WTC11 (cell line): ENCODE measurements around the gene TP53BP1. TPM values are rescaled to one million over a fixed set of nuclear protein-coding genes. Genes with fewer than 3 reads are reported as not detected.

Experiments
- ATAC-seq: fragments of 200-7000 bp; cut with Tn5 transposase; 2 replicates; pipeline ENCODE4 v1.10.0; 2021; ENCODE audit warnings: mild to moderate bottlenecking, moderate library complexity
- CTCF ChIA-PET: fragments of 300-600 bp; sonication (Branson Sonifier 250); formaldehyde crosslinking; loops from one replicate; lab custom pipeline; 2021; ENCODE audit warnings: antibody characterized with exemption; lab: Charles Lee
- POLR2A ChIA-PET: fragments of 350-600 bp; sonication (Branson Sonifier 250); formaldehyde crosslinking; loops from one replicate; lab custom pipeline; 2021; ENCODE audit warnings: antibody characterized with exemption; lab: Charles Lee
- DNase-seq: peaks from one replicate; pipeline ENCODE4 v3.0.0; 2021; ENCODE audit warnings: low spot score
- H3K27ac Mint-ChIP-seq: 2 replicates; pipeline ENCODE4 v1.8.0; 2021; ENCODE audit warnings: mixed read lengths
- H3K27me3 Mint-ChIP-seq: 2 replicates; pipeline ENCODE4 v1.8.0; 2021; ENCODE audit warnings: low read depth, mild to moderate bottlenecking, moderate library complexity, mixed read lengths
- H3K36me3 Mint-ChIP-seq: 2 replicates; pipeline ENCODE4 v1.8.0; 2021; ENCODE audit warnings: mixed read lengths
- H3K4me1 Mint-ChIP-seq: 2 replicates; pipeline ENCODE4 v1.8.0; 2022; ENCODE audit warnings: mixed read lengths
- H3K4me3 Mint-ChIP-seq: 2 replicates; pipeline ENCODE4 v1.8.0; 2021; ENCODE audit warnings: mild to moderate bottlenecking, moderate library complexity, mixed read lengths
- H3K9me3 Mint-ChIP-seq: 2 replicates; pipeline ENCODE4 v1.8.0; 2021; ENCODE audit warnings: mixed read lengths
- ATF3 ChIP-seq: sonication (generic); formaldehyde crosslinking; conservative IDR thresholded peaks from 2 replicates; pipeline ENCODE4 v1.8.1; 2022; ENCODE audit warnings: mild to moderate bottlenecking, missing genetic modification reagents
- ATF6 ChIP-seq: sonication (generic); formaldehyde crosslinking; IDR thresholded peaks from 2 replicates; pipeline ENCODE4 v1.8.1; 2023; ENCODE audit warnings: mild to moderate bottlenecking, missing genetic modification reagents
- CREM ChIP-seq: sonication (generic); formaldehyde crosslinking; IDR thresholded peaks from 2 replicates; pipeline ENCODE4 v1.8.1; 2022; ENCODE audit warnings: mild to moderate bottlenecking, missing genetic modification reagents, moderate library complexity
- EMX1 ChIP-seq: fragments of 250-450 bp; sonication (Bioruptor Pico); IDR thresholded peaks from 2 replicates; pipeline ENCODE4 v1.8.0; 2021; ENCODE audit warnings: mild to moderate bottlenecking
- GABPB1 ChIP-seq: sonication (generic); formaldehyde crosslinking; IDR thresholded peaks from 2 replicates; pipeline ENCODE4 v1.8.1; 2023; ENCODE audit warnings: mild to moderate bottlenecking, missing genetic modification reagents
- GTF2I ChIP-seq: fragments of 250-450 bp; sonication (Bioruptor Pico); conservative IDR thresholded peaks from 2 replicates; pipeline ENCODE4 v1.4.0; 2021; ENCODE audit warnings: mild to moderate bottlenecking
- HMGXB4 ChIP-seq: sonication (generic); formaldehyde crosslinking; IDR thresholded peaks from 2 replicates; pipeline ENCODE4 v1.8.1; 2023; ENCODE audit warnings: mild to moderate bottlenecking, moderate library complexity, missing genetic modification reagents
- MYBL2 ChIP-seq: sonication (generic); formaldehyde crosslinking; IDR thresholded peaks from 2 replicates; pipeline ENCODE4 v1.8.1; 2023; ENCODE audit warnings: mild to moderate bottlenecking, moderate library complexity, missing genetic modification reagents
- NFATC4 ChIP-seq: fragments of 250-450 bp; sonication (Bioruptor Pico); IDR thresholded peaks from 2 replicates; pipeline ENCODE4 v1.9.0; 2021; ENCODE audit warnings: mild to moderate bottlenecking
- NFE2L1 ChIP-seq: sonication (generic); formaldehyde crosslinking; IDR thresholded peaks from 2 replicates; pipeline ENCODE4 v1.8.1; 2023; ENCODE audit warnings: missing genetic modification reagents
- OVOL2 ChIP-seq: fragments of 250-450 bp; sonication (Bioruptor Pico); IDR thresholded peaks from 2 replicates; pipeline ENCODE4 v1.9.0; 2021; ENCODE audit warnings: mild to moderate bottlenecking, borderline replicate concordance
- RELA ChIP-seq: sonication (generic); formaldehyde crosslinking; IDR thresholded peaks from 2 replicates; pipeline ENCODE4 v1.8.1; 2022; ENCODE audit warnings: missing genetic modification reagents, mild to moderate bottlenecking, borderline replicate concordance
- TCF7 ChIP-seq: sonication (generic); formaldehyde crosslinking; IDR thresholded peaks from 2 replicates; pipeline ENCODE4 v1.8.0; 2022; ENCODE audit warnings: mild to moderate bottlenecking, low read depth, missing genetic modification reagents, moderate library complexity
- TEAD1 ChIP-seq: sonication (generic); formaldehyde crosslinking; IDR thresholded peaks from 2 replicates; pipeline ENCODE4 v1.8.0; 2022; ENCODE audit warnings: mild to moderate bottlenecking, missing genetic modification reagents
- ZNF396 ChIP-seq: fragments of 250-450 bp; sonication (Bioruptor Pico); IDR thresholded peaks from 2 replicates; pipeline ENCODE4 v1.8.0; 2021; ENCODE audit warnings: mild to moderate bottlenecking, moderate library complexity, borderline replicate concordance
- total RNA-seq: library from RNA; stranded (reverse); gene quantifications from 3 replicates; pipeline ENCODE4 v1.2.3, GENCODE V29; 2021
- TF ChIP-seq, protein P1 (sequence below): sonication (generic); formaldehyde crosslinking; IDR thresholded peaks from 2 replicates; pipeline ENCODE4 v1.8.1; 2023; ENCODE audit warnings: mild to moderate bottlenecking, missing genetic modification reagents

TP53BP1 gene
- total RNA-seq, 1 experiment from 2014 or later = 67.1 TPM

DNA sequence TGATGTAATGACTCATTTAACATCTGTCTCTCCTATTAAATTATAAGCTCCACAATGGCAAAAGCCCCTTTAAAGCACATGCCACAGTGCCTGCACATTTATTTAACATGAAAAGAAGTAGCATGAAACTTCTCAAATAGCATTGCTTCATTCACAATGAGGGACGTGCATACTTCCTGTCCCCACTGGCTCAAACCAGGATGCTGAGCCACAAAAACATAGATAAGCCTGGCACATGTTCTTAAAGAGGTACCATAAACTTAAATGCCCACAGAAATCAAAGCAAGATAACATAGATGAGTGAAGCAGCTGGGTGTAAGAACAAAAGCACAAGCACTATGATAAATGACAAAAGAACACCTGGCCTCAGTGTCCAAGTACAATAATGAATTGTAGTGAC lies 3.8 kb downstream of the TP53BP1 start (continued):
- TF ChIP-seq HMGXB4 (CRISPR knock-in tag) (no peak), TCF7 (CRISPR knock-in tag) (no peak), OVOL2 (CRISPR knock-in tag) (no peak)

DNA sequence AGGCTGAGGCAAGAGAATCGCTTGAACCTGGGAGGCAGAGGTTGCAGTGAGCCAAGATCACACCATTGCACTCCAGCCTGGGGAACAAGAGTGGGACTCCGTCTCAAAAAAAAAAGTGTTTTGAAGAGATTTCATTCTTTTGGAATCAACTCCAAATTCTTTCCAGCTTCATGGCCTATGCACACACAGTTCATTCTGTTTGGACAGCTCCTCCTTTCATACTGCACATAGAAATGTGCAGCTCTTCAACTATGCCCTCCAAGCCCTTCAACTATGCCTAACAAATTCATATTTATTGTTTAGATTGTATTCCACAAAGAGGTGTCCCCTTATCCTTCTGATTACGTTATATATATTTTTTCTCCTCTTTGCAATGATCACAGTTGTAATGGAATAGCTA lies 4.2 kb downstream of the TP53BP1 start:
- Mint-ChIP-seq H3K36me3 (peaks cover 61% of the 10 kb centered on the region), H3K4me1 (peaks cover 26% of the 10 kb centered on the region), H3K27me3 (no peaks in the 10 kb centered on the region), H3K9me3 (no peaks in the 10 kb centered on the region), H3K4me3 (no peak overlapping the region), H3K27ac (no peak overlapping the region)
- no peak for DNase-seq
- CTCF ChIA-PET = interaction anchor here (2.7 kb wide), 1 partner anchor 22 kb away, joined by 10 read pairs; no protein-coding TSS in a partner anchor
- ATAC-seq = no peak
- POLR2A ChIA-PET = no interaction called here
- TF ChIP-seq, protein P1, sequence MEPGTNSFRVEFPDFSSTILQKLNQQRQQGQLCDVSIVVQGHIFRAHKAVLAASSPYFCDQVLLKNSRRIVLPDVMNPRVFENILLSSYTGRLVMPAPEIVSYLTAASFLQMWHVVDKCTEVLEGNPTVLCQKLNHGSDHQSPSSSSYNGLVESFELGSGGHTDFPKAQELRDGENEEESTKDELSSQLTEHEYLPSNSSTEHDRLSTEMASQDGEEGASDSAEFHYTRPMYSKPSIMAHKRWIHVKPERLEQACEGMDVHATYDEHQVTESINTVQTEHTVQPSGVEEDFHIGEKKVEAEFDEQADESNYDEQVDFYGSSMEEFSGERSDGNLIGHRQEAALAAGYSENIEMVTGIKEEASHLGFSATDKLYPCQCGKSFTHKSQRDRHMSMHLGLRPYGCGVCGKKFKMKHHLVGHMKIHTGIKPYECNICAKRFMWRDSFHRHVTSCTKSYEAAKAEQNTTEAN = no peak
- TF ChIP-seq CREM (CRISPR knock-in tag) (no peak), NFE2L1 (CRISPR knock-in tag) (no peak), ZNF396 (CRISPR knock-in tag) (no peak)

GRCh38 chr15:43487271-43487895 lies 5.6 kb downstream of the TP53BP1 start:
- no peak overlapping the region for H3K4me3 Mint-ChIP-seq
- CTCF ChIA-PET = interaction anchor here (0.8 kb wide), 1 partner anchor 23 kb away, joined by 3 read pairs; no protein-coding TSS in a partner anchor
- H3K27me3 Mint-ChIP-seq = no peaks in the 10 kb centered on the region
- TF ChIP-seq NFATC4 (no peak), ATF6 (CRISPR knock-in tag) (no peak), GABPB1 (CRISPR knock-in tag) (no peak)
- H3K36me3 Mint-ChIP-seq = peaks cover 64% of the 10 kb centered on the region
- H3K27ac Mint-ChIP-seq = no peak overlapping the region
- ATAC-seq = no peak
- no peaks in the 10 kb centered on the region for H3K9me3 Mint-ChIP-seq
- peaks cover 21% of the 10 kb centered on the region for H3K4me1 Mint-ChIP-seq
- no peak for DNase-seq
- POLR2A ChIA-PET = interaction anchor here (0.7 kb wide), 1 partner anchor 12 kb away, joined by 3 read pairs; no protein-coding TSS in a partner anchor

GRCh38 chr15:43484455-43484854 lies 8.5 kb downstream of the TP53BP1 start:
- H3K9me3 Mint-ChIP-seq = no peaks in the 10 kb centered on the region
- no peak for ATAC-seq
- POLR2A ChIA-PET = no interaction called here
- H3K36me3 Mint-ChIP-seq = peaks cover 62% of the 10 kb centered on the region
- H3K4me3 Mint-ChIP-seq = no peak overlapping the region
- H3K27ac Mint-ChIP-seq = peak overlapping the region; percentile 24
- CTCF ChIA-PET = no interaction called here
- H3K27me3 Mint-ChIP-seq = no peaks in the 10 kb centered on the region
- H3K4me1 Mint-ChIP-seq = 0 out of 2 replicates have a peak, but pooled peaks cover 3% of the 10 kb centered on the region
- DNase-seq = no peak
- no peak for TF ChIP-seq GTF2I (CRISPR knock-in tag)
- no peak for TF ChIP-seq ATF6 (CRISPR knock-in tag)
- TF ChIP-seq TEAD1 (CRISPR knock-in tag) = no peak
- no peak for TF ChIP-seq EMX1 (CRISPR knock-in tag)
- no peak for TF ChIP-seq NFATC4
- TF ChIP-seq RELA = no peak
- TF ChIP-seq HMGXB4 (CRISPR knock-in tag) = no peak
- TF ChIP-seq ATF3 (CRISPR knock-in tag) = no peak
- TF ChIP-seq MYBL2 = no peak
